HPDE6-E6E7 (cell line): ENCODE measurements around the gene ABO.
"Not testable (repeated sequence)": the region's sequence is repeated elsewhere in the genome, so short reads cannot be mapped to it uniquely, and the experiment has no call there.

Source experiments
- DNase-seq: peaks from one replicate; pipeline ENCODE4 v3.0.0; 2011; ENCODE audit warnings: missing footprints; ENCODE audit errors: extremely low spot score

Gene ABO

GRCh38 chr9:133263557-133263956 lies 11.4 kb downstream of the ABO start:
- no peak for DNase-seq

GRCh38 chr9:133262226-133262625 lies 12.8 kb downstream of the ABO start:
- no peak for DNase-seq

- no peak for DNase-seq
These were observed 13.3 kb downstream of the ABO start for GRCh38 chr9:133261753-133262120.

- DNase-seq = no peak
These were observed 13.8 kb downstream of the ABO start for GRCh38 chr9:133261103-133261752.

GRCh38 chr9:133260334-133261102 lies 14.5 kb downstream of the ABO start:
- no peak for DNase-seq

GRCh38 chr9:133258061-133259015 lies 16.7 kb downstream of the ABO start:
- no peak for DNase-seq

- no peak for DNase-seq
These were observed 17.5 kb downstream of the ABO start for GRCh38 chr9:133257465-133257956.

- no peak for DNase-seq
These were observed 18.3 kb downstream of the ABO start for GRCh38 chr9:133256686-133257091.

- DNase-seq = no peak
These were observed 18.9 kb downstream of the ABO start for GRCh38 chr9:133256136-133256461.

GRCh38 chr9:133255371-133256135 lies 19.4 kb downstream of the ABO start:
- no peak for DNase-seq

GRCh38 chr9:133254471-133254870 lies 20.5 kb downstream of the ABO start:
- DNase-seq = no peak

GRCh38 chr9:133253268-133253667 lies 21.7 kb downstream of the ABO start:
- no peak for DNase-seq

- peak; percentile 43 for DNase-seq
These were observed 22.5 kb downstream of the ABO start for GRCh38 chr9:133252301-133253020.

- DNase-seq = no peak
These were observed 23.2 kb downstream of the ABO start for GRCh38 chr9:133251773-133252172.

- DNase-seq = not testable (repeated sequence)
These were observed 23.8 kb downstream of the ABO start for GRCh38 chr9:133251221-133251620.

GRCh38 chr9:133250741-133251170 lies 24.2 kb downstream of the ABO start:
- DNase-seq = no peak

- no peak for DNase-seq
These were observed 25.7 kb downstream of the ABO start for GRCh38 chr9:133249337-133249736.

- no peak for DNase-seq
These were observed 26.2 kb downstream of the ABO start for GRCh38 chr9:133248726-133249295.

GRCh38 chr9:133247632-133248031 lies 27.4 kb downstream of the ABO start:
- DNase-seq = no peak

GRCh38 chr9:133246991-133247390 lies 28.0 kb downstream of the ABO start:
- no peak for DNase-seq
